K562 (cell line): ENCODE data around the gene TMEM95. TPM values are rescaled to one million over a fixed set of nuclear protein-coding genes. Genes with fewer than 3 reads are reported as not detected.

Source experiments
- ELF4 ChIP-seq: fragments of 450-650 bp; formaldehyde crosslinking; IDR thresholded peaks from 2 replicates; pipeline ENCODE4 v1.4.0; 2022; ENCODE audit warnings: missing genetic modification characterization
- GABPB2 ChIP-seq: fragments of 250-450 bp; sonication (Bioruptor Pico); conservative IDR thresholded peaks from 2 replicates; pipeline ENCODE4 v1.5.1; 2021; ENCODE audit warnings: mild to moderate bottlenecking
- HDAC1 ChIP-seq, 2 experiments: fragments of 450-650 bp; IDR thresholded peaks; 2 replicates each; pipeline ENCODE4 v1.6.1; 2016 to 2017; ENCODE audit warnings: inconsistent platforms in 1 of 2, mild to moderate bottlenecking in 1 of 2, moderate library complexity in 1 of 2
- HDAC6 ChIP-seq: IDR thresholded peaks from 2 replicates; pipeline ENCODE4 v1.6.1; 2012; ENCODE audit warnings: low read depth, mild to moderate bottlenecking, control low read depth, inconsistent platforms, low read length, moderate library complexity
- HOXB6 ChIP-seq: fragments of 250-450 bp; sonication (Bioruptor Pico); IDR thresholded peaks from 2 replicates; pipeline ENCODE4 v1.5.1; 2022; ENCODE audit warnings: mild to moderate bottlenecking, borderline replicate concordance
- MGA ChIP-seq: fragments of 450-650 bp; IDR thresholded peaks from 2 replicates; pipeline ENCODE4 v1.6.1; 2016; ENCODE audit warnings: mild to moderate bottlenecking, moderate library complexity
- NUFIP1 ChIP-seq: fragments of 450-650 bp; IDR thresholded peaks from 2 replicates; pipeline ENCODE4 v1.6.1; 2018; ENCODE audit not compliant: partially characterized antibody
- ZEB2 ChIP-seq: fragments of 450-650 bp; IDR thresholded peaks from 2 replicates; pipeline ENCODE4 v1.6.1; 2016
- ZNF253 ChIP-seq: fragments of 250-450 bp; sonication (Bioruptor Pico); conservative IDR thresholded peaks from 2 replicates; pipeline ENCODE4 v1.6.1; 2021; ENCODE audit warnings: mild to moderate bottlenecking
- ZNF699 ChIP-seq: fragments of 250-450 bp; sonication (Bioruptor Pico); IDR thresholded peaks from 2 replicates; pipeline ENCODE4 v1.8.0; 2021; ENCODE audit warnings: mild to moderate bottlenecking, moderate library complexity; ENCODE audit not compliant: insufficient replicate concordance
- polyA plus RNA-seq, 8 experiments: library from polyadenylated mRNA; depleted of rRNA in 4 of 8; stranded (reverse) in 5 of 8; unstranded in 3 of 8; fragments of >200 nt; fragmentation: Nextera tagmentation in 2 of 8; fragmentation: Illumina TruSeq in 1 of 8; extraction: Ambion mirVana in 2 of 8; extraction: Trizol in 1 of 8; gene quantifications; 2 replicates each; pipeline versions ENCODE4 v1.2.1 to v1.2.3, GENCODE V29; 2011 to 2014; ENCODE audit warnings: inconsistent platforms in 1 of 8, missing spikeins in 1 of 8
- total RNA-seq, 7 experiments: library from RNA; depleted of rRNA in 6 of 7; stranded (reverse); fragments of >200 nt in 6 of 7; fragmentation: Illumina TruSeq in 2 of 7; extraction: Trizol in 2 of 7; gene quantifications; 2 replicates each; pipeline versions ENCODE4 v1.2.1 to v1.2.3, GENCODE V29; 2011 to 2021; ENCODE audit warnings: low replicate concordance in 1 of 7
- TF ChIP-seq, protein P1 (sequence below), 2 experiments: fragments of 450-650 bp; conservative IDR thresholded peaks; 2 replicates each; pipeline ENCODE4 v1.6.1; 2017; ENCODE audit warnings: mild to moderate bottlenecking in 2 of 2, moderate library complexity in 2 of 2
- TF ChIP-seq, protein P2 (sequence below): fragments of 250-450 bp; sonication (Bioruptor Pico); IDR thresholded peaks from 2 replicates; pipeline ENCODE4 v1.4.0; 2020; ENCODE audit warnings: mild to moderate bottlenecking

TMEM95 gene
- total and polyA plus RNA-seq, 9 of the 15 experiments (the other 6 are each of a cell fraction or from before 2014, with no cell fraction given), result not detected

DNA sequence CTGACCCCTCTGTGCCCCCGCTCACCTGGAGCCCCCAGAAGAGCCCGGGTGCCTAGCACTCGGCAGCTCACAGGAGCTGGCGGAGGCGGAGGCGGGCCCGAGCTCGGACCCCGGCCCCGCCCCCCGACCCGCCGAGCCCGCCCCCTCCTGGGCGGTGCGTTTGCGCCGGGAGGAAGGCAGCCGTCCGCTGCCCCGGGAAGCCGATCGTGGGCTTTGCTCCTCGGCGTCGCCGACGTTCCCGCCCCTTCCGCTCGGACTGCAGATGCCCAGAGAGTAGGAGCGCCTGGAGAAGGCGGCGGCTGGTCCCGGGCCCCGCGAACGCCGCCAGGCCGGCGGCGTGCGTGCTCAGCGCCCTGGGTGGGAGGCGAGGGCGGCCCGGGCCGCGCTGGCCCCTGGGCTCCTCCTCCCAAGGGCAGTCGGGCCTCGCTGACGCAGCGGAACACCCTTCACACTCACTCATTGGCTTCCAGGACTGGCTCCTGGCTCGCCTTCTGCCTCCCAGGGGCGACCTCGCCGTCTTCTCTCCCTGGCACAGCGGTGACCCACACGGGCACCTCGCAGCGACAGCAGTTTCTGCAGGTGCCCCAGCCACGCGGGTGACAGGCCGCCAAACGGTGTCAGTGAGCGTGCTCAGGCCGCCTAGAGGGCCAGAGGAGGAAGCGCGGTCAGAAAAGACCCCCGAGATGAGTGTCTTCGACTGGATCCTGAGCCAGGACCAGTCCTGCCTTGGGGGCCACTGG is 39.7 kb downstream of the TMEM95 start, which contains the start of gene PLSCR3 (continued):
- TF ChIP-seq, protein P1, sequence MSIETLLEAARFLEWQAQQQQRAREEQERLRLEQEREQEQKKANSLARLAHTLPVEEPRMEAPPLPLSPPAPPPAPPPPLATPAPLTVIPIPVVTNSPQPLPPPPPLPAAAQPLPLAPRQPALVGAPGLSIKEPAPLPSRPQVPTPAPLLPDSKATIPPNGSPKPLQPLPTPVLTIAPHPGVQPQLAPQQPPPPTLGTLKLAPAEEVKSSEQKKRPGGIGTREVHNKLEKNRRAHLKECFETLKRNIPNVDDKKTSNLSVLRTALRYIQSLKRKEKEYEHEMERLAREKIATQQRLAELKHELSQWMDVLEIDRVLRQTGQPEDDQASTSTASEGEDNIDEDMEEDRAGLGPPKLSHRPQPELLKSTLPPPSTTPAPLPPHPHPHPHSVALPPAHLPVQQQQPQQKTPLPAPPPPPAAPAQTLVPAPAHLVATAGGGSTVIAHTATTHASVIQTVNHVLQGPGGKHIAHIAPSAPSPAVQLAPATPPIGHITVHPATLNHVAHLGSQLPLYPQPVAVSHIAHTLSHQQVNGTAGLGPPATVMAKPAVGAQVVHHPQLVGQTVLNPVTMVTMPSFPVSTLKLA (conservative IDR thresholded peaks at IDR 0.05), result peak; percentile 34 to 55; a peak in 2 of 4 replicates
- TF ChIP-seq ZNF253 (CRISPR knock-in tag), result no peak
- peak; percentile 96 for TF ChIP-seq MGA
- TF ChIP-seq HDAC6, result no peak
- no peak for TF ChIP-seq ZEB2
- TF ChIP-seq, protein P2, sequence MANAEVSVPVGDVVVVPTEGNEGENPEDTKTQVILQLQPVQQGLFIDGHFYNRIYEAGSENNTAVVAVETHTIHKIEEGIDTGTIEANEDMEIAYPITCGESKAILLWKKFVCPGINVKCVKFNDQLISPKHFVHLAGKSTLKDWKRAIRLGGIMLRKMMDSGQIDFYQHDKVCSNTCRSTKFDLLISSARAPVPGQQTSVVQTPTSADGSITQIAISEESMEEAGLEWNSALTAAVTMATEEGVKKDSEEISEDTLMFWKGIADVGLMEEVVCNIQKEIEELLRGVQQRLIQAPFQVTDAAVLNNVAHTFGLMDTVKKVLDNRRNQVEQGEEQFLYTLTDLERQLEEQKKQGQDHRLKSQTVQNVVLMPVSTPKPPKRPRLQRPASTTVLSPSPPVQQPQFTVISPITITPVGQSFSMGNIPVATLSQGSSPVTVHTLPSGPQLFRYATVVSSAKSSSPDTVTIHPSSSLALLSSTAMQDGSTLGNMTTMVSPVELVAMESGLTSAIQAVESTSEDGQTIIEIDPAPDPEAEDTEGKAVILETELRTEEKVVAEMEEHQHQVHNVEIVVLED (CRISPR knock-in tag), result 0 out of 2 replicates have a peak, but pooled peaks have one; percentile 21
- TF ChIP-seq HOXB6, result no peak
- TF ChIP-seq ELF4, result no peak
- TF ChIP-seq ZNF699 (CRISPR knock-in tag), result no peak
- TF ChIP-seq GABPB2 (CRISPR knock-in tag), result no peak
- TF ChIP-seq HDAC1 (IDR thresholded peaks at IDR 0.05), result peak in 1 of 2 experiments; percentile 69; a peak in 2 of 4 replicates
- no peak for TF ChIP-seq NUFIP1
